ENCODE results near the gene SEMA3F.

DNA sequence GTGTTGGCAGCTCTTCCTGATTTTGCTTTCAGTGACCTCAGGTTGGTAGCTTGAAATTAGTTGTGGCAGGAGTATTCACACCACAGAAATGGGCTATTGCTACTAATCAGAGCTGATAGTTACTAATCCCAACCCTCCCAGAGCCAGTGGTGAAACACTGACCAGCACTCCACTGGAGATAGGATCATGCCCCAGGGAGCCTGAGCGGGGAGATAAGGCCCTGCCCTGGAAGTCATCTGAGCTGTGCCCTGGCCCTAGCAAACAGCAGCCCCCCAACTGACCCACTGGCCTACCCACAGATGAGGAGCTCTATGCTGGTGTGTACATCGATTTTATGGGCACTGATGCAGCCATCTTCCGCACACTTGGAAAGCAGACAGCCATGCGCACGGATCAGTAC lies 26.9 kb downstream of the SEMA3F start:
- TF ChIP-seq BHLHE40 (IDR thresholded peaks at IDR 0.05; ENCODE audit: borderline replicate concordance) (no peak), ELF4 (IDR thresholded peaks at IDR 0.05) (no peak), FOXM1 (IDR thresholded peaks at IDR 0.05; ENCODE audit: borderline replicate concordance) (no peak), TARDBP (IDR thresholded peaks at IDR 0.05) (no peak), SP1 (IDR thresholded peaks at IDR 0.05) (no peak)

All from HEK293T (cell line).